Suppressor macrophage treated with lipopolysaccharide for 4 hours (primary cell): ENCODE results near the gene METTL18.
"Not testable (repeated sequence)": the region's sequence is repeated elsewhere in the genome, so short reads cannot be mapped to it uniquely, and the experiment has no call there.

ENCODE experiments used
- DNase-seq: peaks from one replicate; pipeline ENCODE4 v3.0.0-alpha.2; 2020

The METTL18 gene

DNA sequence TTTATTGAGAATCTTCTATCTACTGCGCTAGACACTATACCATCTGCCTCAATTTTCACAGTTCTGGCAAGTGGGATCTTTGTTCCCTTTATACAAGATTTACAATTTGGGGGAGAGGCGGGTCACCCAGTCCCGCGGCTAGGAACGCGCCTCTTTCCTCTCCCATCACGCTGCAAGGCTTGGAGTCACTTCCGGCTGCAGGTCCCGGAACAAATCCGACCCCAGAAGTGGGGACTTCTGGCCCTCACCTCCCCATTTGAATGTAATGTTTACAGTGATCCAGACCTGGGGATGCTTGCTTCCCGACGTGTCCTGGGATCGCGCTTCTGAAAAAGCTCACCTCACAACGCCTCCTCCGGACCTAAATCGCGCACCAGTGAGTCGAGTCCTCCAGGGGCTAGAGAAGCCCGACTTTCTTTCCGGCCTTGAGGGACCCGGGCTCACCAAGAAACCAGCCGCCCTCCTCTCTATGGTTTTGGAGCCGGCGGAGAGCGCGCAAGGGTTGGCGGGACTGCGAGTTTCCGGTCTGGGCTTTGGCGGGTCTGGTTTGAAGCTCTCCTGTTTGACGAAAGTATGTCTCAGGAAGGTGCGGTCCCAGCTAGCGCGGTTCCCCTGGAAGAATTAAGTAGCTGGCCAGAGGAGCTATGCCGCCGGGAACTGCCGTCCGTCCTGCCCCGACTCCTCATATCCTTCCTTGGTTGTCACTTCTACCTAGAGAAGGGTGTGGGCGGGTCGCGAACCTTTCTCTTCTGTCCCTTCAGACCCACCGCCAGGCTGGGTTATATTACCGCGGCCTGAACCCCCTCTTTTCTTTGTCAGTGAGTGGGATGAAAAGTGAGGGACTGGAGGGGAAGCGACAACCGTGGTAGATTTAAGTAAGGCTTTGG, at the start of gene METTL18:
Gene METTL18, minus strand, starts transcription at position 378 of the 887 bp plus-strand sequence. CDS start 1,212 bp downstream, outside the sequence.
- peak; percentile 95 for DNase-seq

DNA sequence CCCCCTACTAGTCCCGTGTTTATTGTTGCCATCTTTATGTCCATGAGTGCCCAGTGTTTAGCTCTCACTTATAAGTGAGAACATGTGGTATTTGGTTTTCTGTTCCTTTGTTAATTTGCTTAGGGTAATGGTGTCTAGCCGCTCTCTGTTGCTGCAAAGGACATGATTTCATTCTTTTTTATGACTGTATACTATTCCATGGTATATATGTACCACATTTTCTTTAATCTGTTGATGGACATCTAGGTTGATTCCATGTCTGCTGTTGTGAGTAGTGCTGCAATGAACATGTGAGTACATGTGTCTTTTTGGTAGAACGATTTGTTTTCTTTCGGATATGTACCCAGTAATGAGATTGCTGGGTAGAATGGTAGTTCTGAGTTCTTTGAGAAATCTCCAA, 44.2 kb upstream of the METTL18 start:
- no peak for DNase-seq

DNA sequence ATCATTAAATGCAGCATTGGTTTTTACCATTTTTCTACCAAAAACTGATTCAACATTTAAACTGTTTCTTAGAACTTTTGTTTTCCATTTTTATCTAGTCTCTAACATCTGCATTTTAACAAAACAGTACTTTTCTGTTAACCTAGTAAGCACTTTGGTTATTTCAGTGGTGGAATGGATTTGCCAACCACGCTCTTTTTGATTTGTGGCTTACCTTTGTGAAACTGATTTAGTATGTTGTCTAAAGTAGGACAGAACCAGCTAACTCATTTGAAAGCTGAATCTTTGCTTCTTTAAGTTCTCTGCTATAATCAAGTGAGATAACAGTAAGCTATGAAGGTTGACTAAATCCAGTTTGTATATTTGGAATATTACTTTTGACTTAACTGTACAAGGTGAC, 41.5 kb upstream of the METTL18 start:
- no peak for DNase-seq

DNA sequence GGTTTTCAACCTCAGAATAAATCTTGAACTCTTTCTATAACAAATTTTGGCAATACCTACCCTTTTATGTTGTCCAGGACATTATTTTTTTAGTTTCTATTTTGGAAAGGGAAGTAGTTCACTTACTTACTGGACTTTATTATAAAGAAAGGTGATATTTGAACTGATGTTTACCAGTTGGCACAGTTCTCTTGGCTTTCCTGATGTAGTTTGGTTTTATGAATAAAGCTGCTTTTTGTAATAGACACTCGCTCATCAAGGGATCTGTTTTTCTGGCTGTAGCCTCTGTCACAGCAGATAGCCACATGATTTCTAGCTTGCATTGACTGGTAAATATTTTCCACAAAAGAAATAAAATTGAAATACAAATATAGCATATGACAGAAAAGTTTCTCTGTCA, 40.9 kb upstream of the METTL18 start:
- DNase-seq: no peak

DNA sequence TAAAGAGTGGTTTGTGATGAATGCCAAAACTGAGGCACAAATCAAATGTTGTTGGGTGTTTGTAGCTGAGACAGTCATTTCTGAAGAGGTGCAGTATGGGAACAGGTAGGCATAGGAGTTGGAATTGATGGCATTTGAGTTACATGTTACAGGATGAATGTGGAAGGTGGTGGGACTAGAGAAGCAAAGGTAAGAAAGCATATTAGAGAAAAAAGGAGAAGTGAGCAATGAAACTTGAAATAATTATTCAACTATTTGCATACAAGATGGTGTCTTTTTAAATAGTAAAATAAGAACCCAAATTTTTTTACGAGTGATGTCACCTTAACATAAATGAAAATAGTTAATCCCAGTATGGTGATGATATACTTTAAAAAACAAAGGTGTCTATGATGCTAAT, 40.2 kb upstream of the METTL18 start:
- DNase-seq: no peak

DNA sequence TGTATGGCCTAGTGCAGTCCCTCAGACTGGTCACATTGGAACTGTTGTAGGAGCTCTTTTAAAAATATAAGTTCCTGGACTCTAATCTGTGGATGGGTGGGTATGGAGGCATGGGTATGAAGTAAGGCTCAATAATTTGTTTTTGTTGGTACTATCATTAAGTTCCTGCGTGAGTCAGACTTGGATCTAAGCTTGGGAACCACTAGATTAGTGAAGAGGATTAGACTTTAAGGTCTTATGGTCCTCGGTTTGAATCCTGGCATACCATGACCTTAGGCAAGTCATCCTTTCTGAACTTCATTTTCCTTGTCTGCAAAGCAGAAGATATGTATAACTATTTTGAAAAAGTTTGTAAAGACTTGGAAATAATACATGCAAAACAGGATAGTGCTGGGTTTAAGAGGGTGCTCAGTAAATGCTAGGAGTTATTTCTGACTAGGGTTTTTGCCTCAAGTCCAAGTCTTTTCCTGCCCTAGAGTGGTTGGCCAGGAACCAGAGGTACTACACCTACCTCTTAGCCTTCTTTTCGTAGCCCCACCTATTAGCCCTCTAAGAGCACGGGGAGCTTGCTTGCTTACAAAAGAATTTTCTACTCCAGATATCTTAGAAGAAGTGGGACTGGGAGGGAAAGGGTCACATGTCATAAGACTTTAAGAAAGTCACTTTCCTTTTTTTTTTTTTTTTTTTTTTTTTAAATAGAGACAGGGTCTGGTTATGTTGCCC, 38.6 kb upstream of the METTL18 start:
- no peak for DNase-seq

DNA sequence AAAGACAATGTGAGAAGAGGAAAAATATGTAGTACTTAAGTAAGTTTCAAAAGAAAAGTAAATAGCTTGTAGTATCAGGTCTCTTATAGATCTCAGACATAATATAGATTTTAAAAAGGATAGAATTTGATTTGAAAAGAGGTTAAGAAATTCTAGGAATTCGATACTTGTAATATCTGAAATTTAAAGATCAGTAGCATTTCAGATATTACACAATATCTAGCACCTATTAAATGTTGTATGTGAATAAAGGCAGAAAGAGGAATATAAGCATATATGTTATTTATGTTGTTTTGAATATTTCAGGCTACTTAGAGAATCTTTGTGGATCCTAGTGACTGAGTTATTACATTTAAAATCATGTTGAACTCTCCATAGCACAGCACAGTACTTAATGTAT, 35.0 kb upstream of the METTL18 start:
- DNase-seq: no peak

DNA sequence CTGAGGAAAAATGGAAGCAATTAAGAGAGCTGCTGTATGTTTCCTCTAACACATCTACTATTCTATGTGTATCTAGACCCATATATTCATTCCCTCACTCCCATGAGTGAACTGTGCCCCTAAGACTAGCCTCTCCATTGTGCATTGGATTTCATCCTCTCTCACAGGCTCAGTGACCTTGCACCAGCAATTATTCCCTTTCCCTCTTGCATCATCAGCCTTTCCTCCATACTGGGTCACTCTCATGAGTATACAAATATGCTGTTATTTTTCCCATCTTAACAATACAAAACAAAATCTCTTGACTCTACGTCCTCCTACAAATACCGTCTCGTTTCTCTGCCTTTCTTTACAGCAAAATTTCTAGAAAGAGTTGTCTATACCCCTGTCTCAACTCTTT, 29.4 kb upstream of the METTL18 start:
- DNase-seq: no peak

DNA sequence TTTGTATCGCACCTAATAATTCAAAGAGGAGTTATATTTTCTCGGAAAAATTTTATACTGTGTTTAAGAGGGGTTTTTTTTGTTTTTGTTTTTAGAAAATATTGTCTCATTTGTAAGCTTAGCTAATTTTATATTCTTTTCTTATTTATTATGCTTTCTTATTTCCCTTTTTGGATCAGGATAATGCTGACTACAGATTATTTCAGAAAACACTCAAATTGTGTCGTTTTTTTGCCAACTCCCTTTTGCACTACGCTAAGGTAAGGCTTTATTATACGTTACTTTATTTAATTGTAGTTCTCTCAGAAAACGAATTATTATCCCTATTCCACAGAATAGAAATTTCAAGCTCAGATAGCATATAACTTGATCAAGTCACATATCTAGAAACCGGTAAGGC, 26.8 kb upstream of the METTL18 start:
- no peak for DNase-seq

DNA sequence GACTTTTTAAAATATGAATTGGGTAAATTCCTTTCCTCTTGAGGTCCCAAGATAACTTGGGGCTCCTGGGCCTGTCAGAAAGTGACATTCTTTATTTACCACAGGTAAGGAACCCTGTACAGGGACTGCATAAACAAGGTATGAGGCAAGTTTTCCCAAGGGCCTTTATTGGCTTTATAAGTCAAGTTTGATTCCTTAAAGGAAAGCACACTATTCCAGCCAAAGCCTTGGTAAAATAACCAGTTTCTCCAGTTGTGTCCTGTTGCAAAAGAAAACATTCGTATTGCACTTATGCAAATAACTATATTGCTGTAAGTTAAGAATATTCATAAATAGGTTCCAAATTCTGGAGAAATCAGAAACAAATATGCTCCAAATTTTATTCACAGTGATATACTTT, 21.9 kb upstream of the METTL18 start:
- DNase-seq: no peak

DNA sequence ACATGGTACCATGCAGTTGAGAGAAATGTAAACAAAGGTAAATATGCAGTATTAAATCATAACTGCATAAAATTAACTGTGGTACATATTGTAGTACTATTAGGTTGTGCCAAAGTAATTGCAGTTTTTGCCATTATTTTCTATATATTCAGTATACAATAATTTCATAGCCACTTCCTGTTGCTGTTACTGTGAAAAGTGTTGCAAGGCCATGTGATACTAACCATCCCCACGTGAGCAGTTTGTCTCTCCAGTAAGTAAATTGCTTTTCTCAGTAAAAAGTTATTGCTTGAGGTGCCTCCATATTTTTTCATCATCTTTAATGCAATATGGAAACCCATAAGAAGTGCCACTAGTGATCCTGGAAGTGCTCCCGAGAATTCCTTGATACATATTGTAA, 19.6 kb upstream of the METTL18 start:
- DNase-seq: no peak

DNA sequence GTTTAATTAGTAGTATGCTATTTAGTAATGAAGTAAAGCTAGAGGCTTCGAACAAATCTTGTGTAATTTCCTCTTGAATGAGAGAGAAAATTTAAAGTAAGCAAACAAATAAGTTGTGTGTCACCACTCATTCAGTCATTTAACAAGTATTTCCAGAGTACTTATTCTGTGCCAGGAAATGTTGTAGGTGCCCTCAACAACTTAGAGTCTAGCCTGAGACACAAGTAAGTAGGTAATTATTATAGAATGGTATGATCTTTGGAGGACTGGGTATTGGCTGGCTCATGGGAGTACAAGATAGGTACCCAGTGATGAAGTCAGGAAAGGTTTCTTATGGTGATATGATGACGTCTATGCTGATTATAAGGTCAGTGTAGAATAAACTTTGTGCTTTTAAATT, 17.4 kb upstream of the METTL18 start:
- DNase-seq: no peak

DNA sequence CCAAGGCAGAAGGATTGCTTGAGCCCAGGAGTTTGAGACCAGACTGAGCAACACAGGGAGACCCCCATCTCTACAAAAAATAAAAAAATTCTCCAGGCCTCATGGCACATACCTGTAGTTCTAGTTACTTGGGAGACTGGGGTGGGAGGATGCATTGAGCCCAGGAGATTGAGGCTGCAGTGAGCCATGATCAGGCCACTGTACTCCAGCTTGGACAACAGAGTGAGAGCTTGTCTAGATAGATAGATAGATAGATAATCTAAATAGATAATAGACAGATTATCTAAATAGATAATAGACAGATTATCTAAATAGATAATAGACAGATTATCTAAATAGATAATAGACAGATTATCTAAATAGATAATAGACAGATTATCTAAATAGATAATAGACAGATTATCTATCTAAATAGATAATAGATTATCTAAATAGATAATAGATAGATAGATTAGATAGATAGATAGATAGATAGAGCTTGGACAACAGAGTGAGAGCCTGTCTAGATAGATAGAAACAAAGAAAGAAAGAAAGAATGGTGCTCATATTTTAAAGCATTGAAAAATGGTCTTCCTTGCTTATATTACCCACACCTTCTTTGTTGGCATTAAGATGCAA, 16.8 kb upstream of the METTL18 start:
- DNase-seq: not testable (repeated sequence)

DNA sequence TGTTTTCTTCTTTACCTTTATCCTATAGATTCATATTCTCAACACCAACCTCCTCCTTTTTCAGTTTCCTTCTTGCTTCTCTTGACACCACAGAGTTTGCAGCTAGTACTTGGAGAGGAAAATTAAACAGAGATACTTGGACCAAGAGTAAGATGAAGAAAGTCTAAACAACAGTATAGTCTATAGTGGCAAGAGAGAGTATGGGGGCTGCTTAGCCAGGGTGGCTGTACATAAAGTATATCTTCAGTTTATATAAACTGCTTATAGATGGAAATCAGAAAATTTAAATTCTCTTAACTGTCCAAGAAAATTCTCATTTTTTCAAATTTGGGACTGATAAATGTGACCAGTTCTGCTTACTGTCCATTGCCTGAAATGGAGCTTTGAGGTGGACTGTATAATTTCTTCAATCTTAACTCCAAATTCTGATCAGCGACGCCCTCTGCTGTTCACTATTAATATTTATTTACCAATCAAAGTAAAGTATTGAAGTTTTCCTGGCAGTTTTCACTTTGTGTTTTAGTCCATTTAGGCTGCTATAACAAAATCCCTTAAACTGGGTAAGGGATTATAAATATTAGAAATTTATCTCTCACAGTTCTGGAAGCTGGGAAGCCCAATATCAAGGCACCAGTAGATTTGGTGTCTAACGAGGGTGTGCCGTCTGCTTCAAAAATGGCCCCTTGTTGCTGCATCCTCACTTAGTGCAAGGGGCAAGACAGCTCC, 14.8 kb upstream of the METTL18 start:
- DNase-seq: peak; percentile 64

DNA sequence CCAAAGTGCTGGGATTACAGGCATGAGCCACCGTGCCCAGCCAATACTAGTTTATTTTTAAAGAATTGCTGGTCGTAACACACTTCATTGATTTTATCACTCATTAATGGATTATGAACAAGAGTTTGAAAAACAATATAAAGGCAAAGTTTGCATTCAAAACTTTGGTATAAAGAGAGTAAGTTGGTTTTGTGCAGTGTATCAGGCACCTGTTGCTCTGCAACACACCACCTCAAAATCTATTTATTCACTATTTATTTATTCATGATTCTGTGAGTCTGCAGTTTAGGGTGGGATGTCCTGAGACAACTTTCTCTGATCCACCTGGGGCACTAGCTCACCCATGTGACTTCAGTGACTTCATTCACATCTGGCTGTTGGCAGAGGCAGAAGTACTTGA, 10.2 kb upstream of the METTL18 start:
- no peak for DNase-seq

DNA sequence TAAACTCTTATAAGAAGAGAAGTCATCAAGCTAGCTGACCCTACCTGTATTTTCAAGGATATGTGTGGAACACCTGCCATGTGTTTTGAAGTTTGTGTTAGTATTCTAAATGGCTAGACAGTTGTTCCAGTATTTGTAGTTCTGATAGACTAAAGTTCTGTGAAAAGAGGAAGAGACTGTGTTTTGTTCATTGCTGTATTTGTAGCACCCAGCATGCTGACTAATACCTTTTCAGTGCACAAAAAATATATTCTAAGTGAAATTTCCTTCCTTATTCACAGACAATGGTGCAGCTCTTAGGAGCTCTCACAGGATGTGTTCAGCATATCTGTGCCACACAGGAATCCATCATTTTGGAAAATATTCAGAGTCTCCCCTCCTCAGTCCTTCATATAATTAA, 8.2 kb upstream of the METTL18 start:
- DNase-seq: peak; percentile 32

DNA sequence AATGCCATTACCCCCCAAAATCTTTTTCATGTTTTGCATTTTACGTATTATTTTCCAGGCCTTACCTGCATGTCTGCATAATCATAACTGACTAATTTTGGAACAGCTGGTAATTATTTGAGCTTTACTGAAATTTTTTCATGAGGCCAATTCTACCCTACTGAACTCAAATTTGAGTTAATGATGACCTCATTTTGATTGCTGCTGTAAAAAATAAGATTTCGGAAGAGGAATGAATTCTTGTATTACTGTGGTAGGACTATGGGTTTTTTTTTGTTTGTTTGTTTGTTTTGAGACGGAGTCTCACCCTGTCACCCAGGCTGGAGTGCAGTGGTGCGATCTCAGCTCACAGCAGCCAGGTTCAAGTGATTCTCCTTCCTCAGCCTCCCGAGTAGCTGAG, 2.6 kb upstream of the METTL18 start:
- DNase-seq: no peak

DNA sequence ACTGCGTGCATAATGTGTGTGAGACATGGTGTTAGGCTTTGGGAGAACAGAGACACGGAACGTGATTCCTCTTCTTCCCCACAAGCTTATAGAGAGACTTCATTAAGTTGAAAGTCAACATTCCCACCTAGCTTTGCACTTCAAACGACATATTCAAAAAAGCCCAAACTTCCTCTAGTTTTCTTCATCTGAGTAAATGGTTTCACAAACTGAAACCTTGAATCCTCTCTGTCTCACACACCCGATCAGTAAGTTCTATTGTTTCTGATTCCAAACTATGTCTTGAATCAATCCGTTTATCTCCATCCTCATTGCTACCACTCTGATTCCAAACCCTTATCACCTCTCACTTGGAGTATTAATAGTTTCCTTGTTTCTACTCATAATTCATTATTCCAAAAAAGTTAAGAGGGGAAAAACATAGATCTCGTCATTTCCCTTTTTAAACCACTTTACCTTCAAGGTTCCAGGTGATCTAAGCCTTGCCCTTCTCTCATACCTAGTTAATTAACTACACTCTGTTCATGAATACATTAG, 1.6 kb upstream of the METTL18 start:
- no peak for DNase-seq

DNA sequence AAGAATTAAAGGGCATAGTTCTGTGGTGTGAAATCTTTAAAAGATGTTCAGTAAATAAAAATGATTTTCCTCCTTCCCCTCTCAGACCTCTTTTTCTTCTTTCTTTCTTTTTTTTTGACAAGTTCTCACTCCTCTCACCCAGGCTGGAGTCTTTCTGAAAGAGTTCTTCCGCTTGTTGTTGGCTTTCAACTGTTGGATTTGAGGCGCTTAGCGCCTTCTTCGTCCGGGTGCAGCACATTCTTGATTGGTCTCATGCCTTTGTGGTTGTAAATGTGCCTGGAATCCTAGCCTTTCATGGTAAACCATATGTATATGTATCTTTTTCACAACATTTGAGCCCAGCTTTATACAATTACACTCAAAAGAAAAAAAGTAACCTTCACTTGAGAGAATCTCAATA, 980 bp upstream of the METTL18 start:
- no peak for DNase-seq

DNA sequence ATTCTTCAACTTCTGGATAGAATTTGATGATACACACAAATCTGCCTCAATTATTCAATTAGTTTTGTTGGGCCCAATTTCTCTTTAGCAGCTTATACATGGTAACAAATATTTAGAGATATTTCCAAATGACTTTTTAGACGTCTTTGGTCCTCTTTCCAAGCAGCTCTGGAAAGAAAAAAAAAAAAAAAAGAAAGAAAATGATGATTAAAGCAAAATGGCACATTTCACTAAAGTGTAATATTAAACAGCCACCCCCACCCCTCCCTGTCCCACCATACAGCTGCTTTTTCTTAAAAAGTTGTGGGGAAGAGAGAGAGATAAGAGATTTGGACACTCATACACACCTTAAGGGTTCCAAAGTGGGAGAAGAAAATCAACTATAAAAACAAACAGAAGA, 977 bp downstream of the METTL18 start:
- no peak for DNase-seq

DNA sequence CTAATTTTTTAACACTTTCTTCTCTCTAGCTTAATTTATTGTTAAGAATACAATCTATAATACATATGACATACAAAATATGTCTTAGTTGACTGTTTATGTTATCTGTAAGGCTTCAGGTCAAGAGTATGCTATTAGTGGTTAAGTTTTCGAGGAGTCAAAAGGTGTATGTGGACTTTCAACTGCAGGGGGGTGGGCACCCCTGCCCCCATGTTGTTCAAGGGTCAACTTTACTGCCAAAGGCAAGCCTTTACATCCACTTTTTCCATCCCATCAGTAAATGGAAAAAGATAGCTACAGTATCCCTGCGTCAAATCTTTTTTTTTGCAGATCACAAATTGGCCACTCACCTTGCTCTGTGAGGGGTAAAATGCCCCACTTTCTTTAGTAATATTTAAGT, 6.3 kb downstream of the METTL18 start:
- no peak for DNase-seq

DNA sequence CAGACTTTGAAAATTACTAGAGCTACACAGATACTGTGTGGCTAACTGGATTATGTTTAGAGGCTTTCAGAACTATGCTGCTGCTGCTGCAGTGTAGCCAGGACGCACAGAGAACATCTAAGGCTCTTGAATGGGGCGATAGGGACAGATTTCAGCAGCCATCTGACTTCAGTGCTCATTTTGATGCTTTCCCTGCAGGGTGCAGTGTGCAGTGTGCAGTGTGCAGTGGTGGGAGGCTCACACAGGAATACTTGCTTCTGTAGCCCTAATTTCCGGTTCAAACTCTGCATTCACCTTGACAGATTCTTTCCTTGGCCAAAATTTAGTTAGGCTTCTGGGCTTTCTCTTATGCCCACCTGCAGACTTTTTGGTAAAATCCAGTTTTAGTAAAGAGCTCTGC, 7.7 kb downstream of the METTL18 start:
- DNase-seq: no peak

DNA sequence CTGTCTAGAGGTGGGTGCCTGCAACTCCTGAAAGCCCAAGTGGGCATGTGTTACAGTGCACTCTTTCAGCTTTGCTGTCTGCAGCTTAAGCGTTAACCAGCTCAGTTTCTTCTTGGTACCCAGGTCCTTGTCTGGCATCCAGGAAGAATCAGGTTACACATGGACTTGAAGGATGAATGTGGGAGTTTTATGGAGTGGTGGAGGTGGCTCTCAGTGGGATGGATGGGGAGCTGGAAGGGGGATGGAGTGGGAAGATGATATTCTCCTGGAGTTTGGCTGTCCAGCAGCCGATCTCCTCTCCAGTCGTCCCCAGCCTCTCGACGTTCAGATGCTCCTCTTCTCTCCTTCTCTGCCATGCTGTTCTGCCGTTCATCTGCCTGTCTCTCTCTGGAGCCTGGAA, 9.4 kb downstream of the METTL18 start:
- DNase-seq: no peak
